HL-60 (cell line): ENCODE measurements around the gene TMEM222.

Source experiments
- DNase-seq, 2 experiments: peaks; one replicate each; pipeline ENCODE4 v3.0.0-alpha.2; 2010 to 2020; ENCODE audit warnings: low read depth in 1 of 2, low spot score in 1 of 2
- H3K27ac ChIP-seq: fragments of 250-450 bp; sonication (Bioruptor Pico); replicated peaks from 2 replicates; pipeline ENCODE4 v1.5.1; 2020; ENCODE audit warnings: mild to moderate bottlenecking, moderate library complexity
- H3K27me3 ChIP-seq: fragments of 250-450 bp; sonication (Bioruptor Pico); 2 replicates; pipeline ENCODE4 v1.5.1; 2021; ENCODE audit warnings: mild to moderate bottlenecking, moderate library complexity; ENCODE audit not compliant: insufficient read depth, poor library complexity, severe bottlenecking
- H3K4me3 ChIP-seq: replicated peaks from 2 replicates; pipeline ENCODE4 v1.5.1; 2011; ENCODE audit warnings: mild to moderate bottlenecking, control low read depth, low read length; ENCODE audit not compliant: insufficient read depth
- GABPA ChIP-seq: IDR thresholded peaks from 2 replicates; pipeline ENCODE4 v1.6.1; 2012; ENCODE audit warnings: low read depth
- POLR2AphosphoS5 ChIP-seq: IDR thresholded peaks from 2 replicates; pipeline ENCODE4 v1.6.1; 2012; ENCODE audit warnings: low read depth
- SPI1 ChIP-seq: IDR thresholded peaks from 2 replicates; pipeline ENCODE4 v1.6.1; 2012; ENCODE audit warnings: low read depth, mild to moderate bottlenecking, borderline replicate concordance
- TF ChIP-seq, protein P1 (sequence below): IDR thresholded peaks from 2 replicates; pipeline ENCODE4 v1.6.1; 2012; ENCODE audit warnings: low read depth; ENCODE audit not compliant: insufficient replicate concordance
- TF ChIP-seq, protein P2 (sequence below): IDR thresholded peaks from one replicate; pipeline ENCODE4 v1.5.1; 2011; ENCODE audit warnings: low read length, control low read depth, inconsistent platforms; ENCODE audit not compliant: insufficient read depth

TMEM222 gene

DNA sequence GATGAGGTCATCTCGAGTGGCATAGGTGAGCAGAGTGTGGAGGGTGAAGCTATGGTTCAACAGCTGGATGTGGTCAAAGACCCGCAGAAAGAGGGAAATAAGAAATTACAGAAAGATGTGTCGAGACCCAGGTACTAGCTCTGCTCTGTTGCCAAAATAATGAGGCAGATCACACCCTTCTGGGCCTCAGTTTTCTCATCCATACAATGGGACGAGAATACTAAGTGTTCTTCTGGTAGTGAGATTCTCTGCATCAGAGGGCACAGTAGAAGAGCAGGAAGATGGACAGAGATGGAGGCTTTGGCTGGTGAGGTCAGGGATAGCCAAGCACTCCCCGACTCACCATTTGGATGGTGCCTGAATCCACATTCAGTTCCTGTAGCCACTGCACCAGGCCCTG lies 33.7 kb downstream of the TMEM222 start:
- Histone ChIP-seq H3K4me3 (no peak overlapping the region), H3K27me3 (peaks cover 6% of the 10 kb centered on the region), H3K27ac (no peak overlapping the region)
- TF ChIP-seq POLR2AphosphoS5 (0 out of 2 replicates have a peak, but pooled peaks have one; percentile 11), GABPA (no peak)
- TF ChIP-seq, protein P1, sequence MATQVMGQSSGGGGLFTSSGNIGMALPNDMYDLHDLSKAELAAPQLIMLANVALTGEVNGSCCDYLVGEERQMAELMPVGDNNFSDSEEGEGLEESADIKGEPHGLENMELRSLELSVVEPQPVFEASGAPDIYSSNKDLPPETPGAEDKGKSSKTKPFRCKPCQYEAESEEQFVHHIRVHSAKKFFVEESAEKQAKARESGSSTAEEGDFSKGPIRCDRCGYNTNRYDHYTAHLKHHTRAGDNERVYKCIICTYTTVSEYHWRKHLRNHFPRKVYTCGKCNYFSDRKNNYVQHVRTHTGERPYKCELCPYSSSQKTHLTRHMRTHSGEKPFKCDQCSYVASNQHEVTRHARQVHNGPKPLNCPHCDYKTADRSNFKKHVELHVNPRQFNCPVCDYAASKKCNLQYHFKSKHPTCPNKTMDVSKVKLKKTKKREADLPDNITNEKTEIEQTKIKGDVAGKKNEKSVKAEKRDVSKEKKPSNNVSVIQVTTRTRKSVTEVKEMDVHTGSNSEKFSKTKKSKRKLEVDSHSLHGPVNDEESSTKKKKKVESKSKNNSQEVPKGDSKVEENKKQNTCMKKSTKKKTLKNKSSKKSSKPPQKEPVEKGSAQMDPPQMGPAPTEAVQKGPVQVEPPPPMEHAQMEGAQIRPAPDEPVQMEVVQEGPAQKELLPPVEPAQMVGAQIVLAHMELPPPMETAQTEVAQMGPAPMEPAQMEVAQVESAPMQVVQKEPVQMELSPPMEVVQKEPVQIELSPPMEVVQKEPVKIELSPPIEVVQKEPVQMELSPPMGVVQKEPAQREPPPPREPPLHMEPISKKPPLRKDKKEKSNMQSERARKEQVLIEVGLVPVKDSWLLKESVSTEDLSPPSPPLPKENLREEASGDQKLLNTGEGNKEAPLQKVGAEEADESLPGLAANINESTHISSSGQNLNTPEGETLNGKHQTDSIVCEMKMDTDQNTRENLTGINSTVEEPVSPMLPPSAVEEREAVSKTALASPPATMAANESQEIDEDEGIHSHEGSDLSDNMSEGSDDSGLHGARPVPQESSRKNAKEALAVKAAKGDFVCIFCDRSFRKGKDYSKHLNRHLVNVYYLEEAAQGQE: no peak
- DNase-seq: no peak

DNA sequence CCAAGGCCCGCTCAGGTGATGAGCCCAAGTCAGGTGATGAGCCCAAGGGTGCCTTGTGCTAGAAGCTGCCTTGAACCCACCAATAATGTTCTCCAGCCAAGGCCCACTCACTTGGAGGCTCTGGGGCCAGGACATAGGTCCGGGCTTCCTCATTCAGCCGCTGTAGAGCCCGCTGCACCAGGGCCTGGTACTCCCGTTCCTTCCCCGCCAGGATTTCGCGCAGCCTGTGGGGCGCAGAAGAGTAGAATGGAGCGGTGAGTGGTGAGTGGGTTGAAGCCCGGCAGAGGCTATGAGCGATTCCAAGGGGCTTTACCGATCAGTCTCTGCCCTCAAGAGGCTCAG lies 34.3 kb downstream of the TMEM222 start:
- no peak overlapping the region; the same call in 1 of the 2 replicates for H3K27ac ChIP-seq
- no peak overlapping the region for H3K4me3 ChIP-seq
- peak in 1 of 2 experiments; percentile 53 for DNase-seq
- TF ChIP-seq GABPA (no peak), SPI1 (no peak), POLR2AphosphoS5 (no peak)
- TF ChIP-seq, protein P1: no peak
- TF ChIP-seq, protein P2, sequence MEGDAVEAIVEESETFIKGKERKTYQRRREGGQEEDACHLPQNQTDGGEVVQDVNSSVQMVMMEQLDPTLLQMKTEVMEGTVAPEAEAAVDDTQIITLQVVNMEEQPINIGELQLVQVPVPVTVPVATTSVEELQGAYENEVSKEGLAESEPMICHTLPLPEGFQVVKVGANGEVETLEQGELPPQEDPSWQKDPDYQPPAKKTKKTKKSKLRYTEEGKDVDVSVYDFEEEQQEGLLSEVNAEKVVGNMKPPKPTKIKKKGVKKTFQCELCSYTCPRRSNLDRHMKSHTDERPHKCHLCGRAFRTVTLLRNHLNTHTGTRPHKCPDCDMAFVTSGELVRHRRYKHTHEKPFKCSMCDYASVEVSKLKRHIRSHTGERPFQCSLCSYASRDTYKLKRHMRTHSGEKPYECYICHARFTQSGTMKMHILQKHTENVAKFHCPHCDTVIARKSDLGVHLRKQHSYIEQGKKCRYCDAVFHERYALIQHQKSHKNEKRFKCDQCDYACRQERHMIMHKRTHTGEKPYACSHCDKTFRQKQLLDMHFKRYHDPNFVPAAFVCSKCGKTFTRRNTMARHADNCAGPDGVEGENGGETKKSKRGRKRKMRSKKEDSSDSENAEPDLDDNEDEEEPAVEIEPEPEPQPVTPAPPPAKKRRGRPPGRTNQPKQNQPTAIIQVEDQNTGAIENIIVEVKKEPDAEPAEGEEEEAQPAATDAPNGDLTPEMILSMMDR: no peak
- peaks cover 6% of the 10 kb centered on the region for H3K27me3 ChIP-seq

DNA sequence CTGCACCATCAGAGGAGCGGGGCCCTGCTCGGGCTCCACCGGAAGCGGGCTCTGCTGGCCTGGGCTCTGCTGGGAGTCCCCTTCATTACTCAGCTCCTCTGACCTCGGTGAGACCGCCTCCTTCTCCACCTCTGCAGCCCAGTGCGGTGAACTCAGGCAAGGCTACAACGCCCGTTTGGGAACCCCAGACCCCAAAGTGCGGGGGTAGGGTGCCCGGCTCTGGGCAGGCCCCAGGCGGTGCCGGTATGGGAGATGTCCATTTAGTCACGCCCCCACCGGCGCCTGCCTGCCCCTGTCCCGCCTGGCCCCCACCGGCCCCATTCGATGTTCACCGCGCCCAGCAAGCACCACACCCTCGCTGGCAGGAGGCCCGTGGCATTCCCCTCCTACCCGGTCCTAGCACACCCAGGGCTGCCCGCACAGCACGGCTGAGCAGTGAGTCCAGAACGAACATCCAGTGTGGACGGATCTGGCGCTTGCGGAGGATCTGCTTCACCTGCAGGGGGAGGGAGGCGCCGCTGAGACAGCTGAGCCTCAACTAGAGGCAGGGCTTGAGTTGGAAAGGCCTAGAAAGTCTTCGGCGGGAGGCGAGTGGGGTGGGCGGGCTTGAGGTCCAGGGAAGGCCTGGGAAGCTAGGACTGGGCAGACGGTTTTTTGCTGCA lies 34.8 kb downstream of the TMEM222 start:
- Histone ChIP-seq H3K4me3 (no peak overlapping the region), H3K27me3 (peaks cover 6% of the 10 kb centered on the region), H3K27ac (peak overlapping the region; percentile 40)
- DNase-seq: no peak
- TF ChIP-seq SPI1 (no peak), GABPA (no peak), POLR2AphosphoS5 (no peak)
- TF ChIP-seq, protein P2: no peak
- TF ChIP-seq, protein P1: no peak
